Activated naive CD4-positive, alpha-beta T cell treated with anti-CD3 and anti-CD28 coated beads, Interleukin-2, amount 10 ng/mL, durations not matched to agents 7 days and 5 days (primary cell): Measurements from ENCODE around the gene IRF1.
"Not testable (repeated sequence)": the region's sequence is repeated elsewhere in the genome, so short reads cannot be mapped to it uniquely, and the experiment has no call there.

Experiments
- CTCF ChIA-PET: fragments of 350-600 bp; sonication (Branson Sonifier 250); formaldehyde crosslinking; loops from one replicate; lab custom pipeline; 2021; ENCODE audit warnings: antibody characterized with exemption; lab: Charles Lee
- DNase-seq: peaks from one replicate; pipeline ENCODE4 v3.0.0-alpha.2; 2020
- H3K27ac Mint-ChIP-seq: one replicate; pipeline ENCODE4 v1.8.0; 2021; ENCODE audit warnings: mild to moderate bottlenecking, moderate library complexity, mixed read lengths
- H3K27me3 Mint-ChIP-seq: one replicate; pipeline ENCODE4 v1.8.0; 2021; ENCODE audit warnings: mild to moderate bottlenecking, mixed read lengths
- H3K36me3 Mint-ChIP-seq: one replicate; pipeline ENCODE4 v1.8.0; 2021; ENCODE audit warnings: mixed read lengths
- H3K4me1 Mint-ChIP-seq: one replicate; pipeline ENCODE4 v1.8.0; 2021; ENCODE audit warnings: mixed read lengths
- H3K4me3 Mint-ChIP-seq: one replicate; pipeline ENCODE4 v1.8.0; 2021; ENCODE audit warnings: mild to moderate bottlenecking, moderate library complexity, mixed read lengths
- H3K9me3 Mint-ChIP-seq: one replicate; pipeline ENCODE4 v1.8.0; 2021; ENCODE audit warnings: mixed read lengths

IRF1 gene

GRCh38 chr5:132487841-132488555 is 2.6 kb downstream of the IRF1 start:
- Mint-ChIP-seq H3K27ac (peak overlapping the region; percentile 95), H3K36me3 (peaks cover 73% of the 10 kb centered on the region), H3K9me3 (no peaks in the 10 kb centered on the region), H3K27me3 (no peaks in the 10 kb centered on the region), H3K4me1 (peaks cover 69% of the 10 kb centered on the region), H3K4me3 (peak overlapping the region; percentile 99)
- CTCF ChIA-PET = interaction anchor here (1.2 to 4.9 kb wide), 10 partner anchors 7 to 100 kb away, joined by 3 to 31 read pairs (median 6); no protein-coding TSS in a partner anchor
- peak; percentile 31 for DNase-seq

DNA sequence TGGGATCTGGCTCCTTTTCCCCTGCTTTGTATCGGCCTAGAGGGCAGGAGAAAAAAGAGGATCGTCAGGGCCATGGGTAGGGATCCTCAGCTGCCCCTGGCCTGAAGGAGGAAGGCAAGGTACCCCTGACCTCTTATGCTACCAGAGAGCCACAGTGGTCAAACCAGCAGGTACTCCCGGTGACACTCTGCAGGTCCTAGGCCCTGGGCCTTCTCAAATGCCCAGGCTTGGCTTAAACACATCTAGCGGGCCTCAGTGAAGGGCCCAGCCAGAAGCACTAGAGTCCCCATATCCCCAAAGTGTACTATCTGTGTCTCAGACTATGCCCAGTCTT is 3.5 kb downstream of the IRF1 start:
- Mint-ChIP-seq H3K36me3 (peaks cover 75% of the 10 kb centered on the region), H3K27me3 (no peaks in the 10 kb centered on the region), H3K9me3 (no peaks in the 10 kb centered on the region), H3K4me3 (peak overlapping the region; percentile 99), H3K4me1 (peaks cover 64% of the 10 kb centered on the region), H3K27ac (peak overlapping the region; percentile 95)
- CTCF ChIA-PET = interaction anchor here (1.3 to 2.9 kb wide), 4 partner anchors 12 to 67 kb away, joined by 3 to 10 read pairs (median 6); no protein-coding TSS in a partner anchor
- DNase-seq = no peak

DNA sequence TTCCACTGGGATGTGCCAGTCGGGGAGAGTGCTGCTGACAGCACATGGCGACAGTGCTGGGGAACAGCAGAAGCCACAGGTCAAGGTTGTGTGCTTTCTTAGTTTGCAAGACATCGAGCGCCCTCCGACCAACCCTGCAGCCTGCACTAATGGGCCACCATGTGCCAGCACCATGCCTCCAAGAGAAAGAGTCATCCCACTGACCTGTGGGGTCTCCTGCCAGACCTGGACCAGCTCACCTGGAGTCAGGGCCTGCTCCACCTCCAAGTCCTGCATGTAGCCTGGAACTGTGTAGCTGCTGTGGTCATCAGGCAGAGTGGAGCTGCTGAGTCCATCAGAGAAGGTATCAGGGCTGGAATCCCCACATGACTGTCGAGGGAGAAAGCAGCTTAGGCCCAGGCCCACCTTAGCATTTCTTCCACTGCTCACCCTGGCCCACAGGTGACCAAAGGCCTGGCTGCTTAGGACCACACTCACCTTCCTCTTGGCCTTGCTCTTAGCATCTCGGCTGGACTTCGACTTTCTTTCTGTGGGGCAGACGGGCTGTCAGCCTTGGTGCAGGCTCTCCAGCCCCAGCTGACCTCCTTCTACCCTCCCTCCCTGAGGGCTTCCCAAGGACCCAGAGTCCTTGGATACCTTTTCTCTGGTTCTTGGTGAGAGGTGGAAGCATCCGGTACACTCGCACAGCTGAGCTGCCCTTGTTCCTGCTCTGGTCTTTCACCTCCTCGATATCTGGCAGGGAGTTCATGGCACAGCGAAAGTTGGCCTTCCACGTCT is 4.1 kb downstream of the IRF1 start:
- Mint-ChIP-seq H3K36me3 (peaks cover 73% of the 10 kb centered on the region), H3K4me1 (peaks cover 64% of the 10 kb centered on the region), H3K27me3 (no peaks in the 10 kb centered on the region), H3K9me3 (no peaks in the 10 kb centered on the region), H3K27ac (peak overlapping the region; percentile 95), H3K4me3 (peak overlapping the region; percentile 99)
- DNase-seq = no peak
- CTCF ChIA-PET = interaction anchor here (1.4 to 2.9 kb wide), 3 partner anchors 22 to 66 kb away, joined by 3 to 10 read pairs (median 8); no protein-coding TSS in a partner anchor

DNA sequence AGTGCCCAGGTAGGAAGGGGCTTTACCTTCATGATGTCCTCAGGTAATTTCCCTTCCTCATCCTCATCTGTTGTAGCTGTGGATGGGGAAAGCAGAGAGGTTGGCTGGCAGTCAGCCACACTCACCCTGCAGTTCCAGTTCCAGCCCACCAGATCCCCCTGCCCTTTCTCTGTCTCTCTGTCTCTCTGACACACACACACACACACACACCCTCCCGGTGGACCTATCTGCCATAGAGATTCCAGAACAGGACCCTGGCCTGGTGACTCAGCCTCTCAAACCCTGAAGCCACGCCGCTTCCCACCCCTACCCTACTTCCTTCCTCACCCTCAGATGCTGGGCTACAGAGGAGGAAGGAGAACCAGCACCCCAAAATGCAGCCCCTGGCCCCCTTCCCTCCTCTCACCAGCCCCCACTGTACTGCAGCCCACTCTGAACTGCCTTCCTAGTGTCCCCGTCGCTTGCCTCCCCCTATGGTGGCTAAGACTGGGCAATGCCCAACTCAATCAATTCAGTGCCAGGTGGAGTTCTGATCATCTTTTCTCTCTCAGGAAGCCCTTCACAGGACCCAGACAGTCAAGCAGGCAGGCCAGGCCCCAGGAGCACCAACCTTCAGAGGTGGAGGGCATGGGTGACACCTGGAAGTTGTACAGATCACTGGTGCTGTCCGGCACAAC is 4.8 kb downstream of the IRF1 start:
- H3K27me3 Mint-ChIP-seq = no peaks in the 10 kb centered on the region
- DNase-seq = peak; percentile 35
- peaks cover 67% of the 10 kb centered on the region for H3K4me1 Mint-ChIP-seq
- no peaks in the 10 kb centered on the region for H3K9me3 Mint-ChIP-seq
- H3K36me3 Mint-ChIP-seq = peaks cover 73% of the 10 kb centered on the region
- H3K4me3 Mint-ChIP-seq = peak overlapping the region; percentile 99
- CTCF ChIA-PET = interaction anchor here (0.5 to 2.9 kb wide), 2 partner anchors 65 to 305 kb away, joined by 3 to 10 read pairs; no protein-coding TSS in a partner anchor
- peak overlapping the region; percentile 95 for H3K27ac Mint-ChIP-seq

DNA sequence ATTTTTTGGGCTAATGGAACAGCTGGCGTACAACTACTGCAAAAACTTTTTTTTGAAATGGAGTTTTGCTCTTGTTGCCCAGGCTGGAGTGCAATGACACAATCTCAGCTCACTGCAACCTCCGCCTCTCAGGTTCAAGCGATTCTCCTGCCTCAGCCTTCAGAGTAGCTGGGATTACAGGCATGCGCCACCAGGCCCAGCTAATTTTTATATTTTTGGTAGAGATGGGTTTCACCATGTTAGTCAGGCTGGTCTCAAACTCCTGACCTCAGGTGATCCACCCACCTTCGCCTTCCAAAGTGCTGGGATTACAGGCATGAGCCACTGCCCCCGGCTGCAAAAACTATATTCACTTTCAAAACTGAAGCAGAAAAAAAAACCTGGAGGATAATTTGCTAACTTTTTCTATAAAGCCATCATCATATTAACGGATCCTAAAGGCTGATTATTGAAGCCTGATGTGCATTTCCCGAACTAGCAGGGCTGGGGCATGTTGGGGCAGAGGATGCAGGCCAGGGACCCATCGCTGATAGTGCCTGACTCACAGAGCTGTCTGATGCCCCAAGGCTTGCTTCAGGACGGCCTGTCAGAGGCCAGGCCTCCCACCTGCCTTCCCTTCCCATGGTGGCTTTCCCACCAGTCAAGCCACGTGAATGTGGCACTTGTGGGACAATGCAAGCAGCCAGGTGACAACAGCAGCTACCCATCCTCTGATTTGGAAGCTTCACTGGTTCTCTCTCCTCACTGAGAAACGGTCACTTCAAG is 5.5 kb downstream of the IRF1 start:
- peaks cover 69% of the 10 kb centered on the region for H3K4me1 Mint-ChIP-seq
- not testable (repeated sequence) for H3K9me3 Mint-ChIP-seq, H3K27me3 Mint-ChIP-seq, DNase-seq
- peak overlapping the region; percentile 95 for H3K27ac Mint-ChIP-seq
- H3K4me3 Mint-ChIP-seq = peak overlapping the region; percentile 99
- CTCF ChIA-PET = interaction anchor here (0.5 to 0.8 kb wide), 2 partner anchors 12 to 305 kb away, joined by 3 read pairs; no protein-coding TSS in a partner anchor
- H3K36me3 Mint-ChIP-seq = peaks cover 73% of the 10 kb centered on the region

DNA sequence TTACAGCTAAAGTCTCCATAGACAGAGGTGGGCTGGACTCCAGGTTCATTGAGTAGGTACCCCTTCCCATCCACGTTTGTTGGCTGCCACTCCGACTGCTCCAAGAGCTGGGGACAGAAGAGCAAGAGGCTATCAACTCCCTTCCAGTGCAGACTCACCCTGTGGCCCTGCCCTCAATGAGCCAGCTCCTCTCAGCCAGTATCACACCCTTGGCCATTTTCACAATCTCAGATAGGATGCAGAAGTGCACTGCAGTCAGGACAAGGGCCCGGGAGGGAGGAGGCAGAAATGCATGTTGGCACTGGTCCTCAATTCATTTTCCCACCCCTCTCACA is 6.2 kb downstream of the IRF1 start:
- CTCF ChIA-PET = interaction anchor here (0.8 to 0.9 kb wide), 2 partner anchors 11 to 17 kb away, joined by 3 read pairs; no protein-coding TSS in a partner anchor
- Mint-ChIP-seq H3K4me1 (peaks cover 75% of the 10 kb centered on the region), H3K36me3 (peaks cover 68% of the 10 kb centered on the region), H3K4me3 (peak overlapping the region; percentile 26), H3K9me3 (no peaks in the 10 kb centered on the region), H3K27me3 (no peaks in the 10 kb centered on the region), H3K27ac (peak overlapping the region; percentile 69)
- no peak for DNase-seq

GRCh38 chr5:132483661-132484390 is 6.7 kb downstream of the IRF1 start:
- DNase-seq = no peak
- peaks cover 62% of the 10 kb centered on the region for H3K36me3 Mint-ChIP-seq
- H3K9me3 Mint-ChIP-seq = no peaks in the 10 kb centered on the region
- H3K4me1 Mint-ChIP-seq = peaks cover 80% of the 10 kb centered on the region
- H3K4me3 Mint-ChIP-seq = peak overlapping the region; percentile 26
- peak overlapping the region; percentile 69 for H3K27ac Mint-ChIP-seq
- H3K27me3 Mint-ChIP-seq = no peaks in the 10 kb centered on the region
- CTCF ChIA-PET = interaction anchor here (0.9 kb wide), 1 partner anchor 17 kb away, joined by 3 read pairs; no protein-coding TSS in a partner anchor

DNA sequence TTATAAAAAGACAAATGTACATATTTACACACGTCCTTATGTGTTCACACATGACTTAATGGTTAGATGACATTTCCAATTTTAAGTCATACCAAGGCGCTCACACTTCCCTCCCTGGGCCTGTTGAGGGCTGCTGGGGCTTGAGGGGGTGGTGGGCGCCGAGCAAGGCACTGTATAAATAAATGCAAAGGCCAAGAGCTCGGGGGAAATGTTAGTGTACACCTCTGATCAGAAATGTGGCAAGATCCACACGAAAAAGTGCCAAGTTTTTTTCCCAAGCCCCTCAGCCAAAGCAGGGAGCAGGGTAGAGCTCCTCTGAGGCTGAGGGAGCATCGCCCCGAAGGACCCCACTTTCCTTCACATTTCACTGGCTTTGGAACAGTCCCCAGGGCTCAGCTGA is 7.5 kb downstream of the IRF1 start:
- CTCF ChIA-PET = no interaction called here
- H3K4me3 Mint-ChIP-seq = no peak overlapping the region
- H3K27me3 Mint-ChIP-seq = peaks cover 4% of the 10 kb centered on the region
- H3K27ac Mint-ChIP-seq = peak overlapping the region; percentile 77
- H3K4me1 Mint-ChIP-seq = peaks cover 86% of the 10 kb centered on the region
- H3K9me3 Mint-ChIP-seq = no peaks in the 10 kb centered on the region
- peaks cover 57% of the 10 kb centered on the region for H3K36me3 Mint-ChIP-seq
- no peak for DNase-seq

GRCh38 chr5:132481596-132482211 is 8.9 kb downstream of the IRF1 start:
- DNase-seq = peak; percentile 30
- peaks cover 4% of the 10 kb centered on the region for H3K27me3 Mint-ChIP-seq
- H3K4me1 Mint-ChIP-seq = peaks cover 86% of the 10 kb centered on the region
- H3K36me3 Mint-ChIP-seq = peaks cover 50% of the 10 kb centered on the region
- no peak overlapping the region for H3K4me3 Mint-ChIP-seq
- H3K9me3 Mint-ChIP-seq = no peaks in the 10 kb centered on the region
- H3K27ac Mint-ChIP-seq = peak overlapping the region; percentile 78
- CTCF ChIA-PET = interaction anchor here (0.9 to 4.0 kb wide), 5 partner anchors 7 to 61 kb away, joined by 3 to 23 read pairs (median 6); partner anchors contain the start of gene IRF1

DNA sequence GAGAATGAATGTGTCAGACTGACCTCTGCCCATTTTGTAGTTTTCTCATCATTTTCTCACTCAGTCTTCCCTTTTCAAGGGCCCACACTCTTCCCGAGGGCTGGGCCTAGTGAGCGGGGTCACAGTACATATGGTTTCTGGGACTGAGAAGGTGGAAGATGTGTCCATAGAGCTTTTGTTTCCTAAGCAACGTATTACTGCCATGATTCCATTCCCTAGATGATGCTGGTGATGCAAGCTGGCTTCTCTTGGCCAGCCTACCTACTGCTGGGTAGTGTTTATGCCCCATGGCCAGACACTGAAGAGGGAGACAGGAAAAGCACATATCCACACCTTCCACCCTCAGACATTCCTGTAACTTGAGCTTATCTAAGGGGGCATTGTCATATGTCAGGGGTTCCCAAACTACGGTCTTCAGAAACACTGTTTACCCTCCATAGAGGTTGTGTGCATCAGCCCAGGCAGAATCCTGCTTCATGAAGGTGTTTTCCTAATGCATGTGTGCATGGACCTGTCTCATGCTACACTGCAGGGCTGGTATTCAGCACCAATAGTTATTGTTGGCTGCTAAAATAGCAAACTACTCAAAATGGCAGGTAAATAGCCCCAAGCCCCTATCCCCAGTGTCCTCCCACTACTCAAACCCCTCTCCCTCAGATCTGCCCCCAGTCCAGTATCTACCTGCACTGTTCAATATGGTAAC is 9.5 kb downstream of the IRF1 start:
- Mint-ChIP-seq H3K4me1 (peaks cover 83% of the 10 kb centered on the region), H3K36me3 (peaks cover 46% of the 10 kb centered on the region), H3K9me3 (no peaks in the 10 kb centered on the region), H3K27ac (peak overlapping the region; percentile 78), H3K27me3 (peaks cover 4% of the 10 kb centered on the region), H3K4me3 (no peak overlapping the region)
- CTCF ChIA-PET = interaction anchor here (0.8 to 5.4 kb wide), 9 partner anchors 8 to 95 kb away, joined by 3 to 31 read pairs (median 6); partner anchors contain the start of gene IRF1
- peak; percentile 26 for DNase-seq

DNA sequence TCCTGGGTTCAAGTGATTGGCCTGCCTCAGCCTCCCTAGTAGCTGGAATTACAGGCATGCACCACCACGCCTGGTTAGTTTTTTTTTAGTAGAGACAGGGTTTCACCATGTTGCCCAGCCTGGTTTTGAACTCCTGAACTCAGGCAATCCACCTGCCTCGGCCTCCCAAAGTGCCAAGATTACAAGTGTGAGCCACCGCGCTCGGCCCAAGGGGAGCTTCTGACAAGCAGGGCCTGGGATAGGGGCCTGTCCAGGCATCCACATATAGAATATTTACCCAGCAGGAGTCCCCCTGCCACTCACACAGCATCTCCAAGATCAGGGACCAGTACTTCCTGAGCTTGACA is 10.1 kb downstream of the IRF1 start:
- Mint-ChIP-seq H3K27me3 (peaks cover 4% of the 10 kb centered on the region), H3K27ac (peak overlapping the region; percentile 78), H3K4me3 (no peak overlapping the region), H3K36me3 (peaks cover 43% of the 10 kb centered on the region), H3K9me3 (no peaks in the 10 kb centered on the region), H3K4me1 (peaks cover 83% of the 10 kb centered on the region)
- CTCF ChIA-PET = interaction anchor here (0.8 to 5.4 kb wide), 10 partner anchors 9 to 94 kb away, joined by 3 to 31 read pairs (median 6); partner anchors contain the start of gene IRF1
- peak; percentile 24 for DNase-seq

DNA sequence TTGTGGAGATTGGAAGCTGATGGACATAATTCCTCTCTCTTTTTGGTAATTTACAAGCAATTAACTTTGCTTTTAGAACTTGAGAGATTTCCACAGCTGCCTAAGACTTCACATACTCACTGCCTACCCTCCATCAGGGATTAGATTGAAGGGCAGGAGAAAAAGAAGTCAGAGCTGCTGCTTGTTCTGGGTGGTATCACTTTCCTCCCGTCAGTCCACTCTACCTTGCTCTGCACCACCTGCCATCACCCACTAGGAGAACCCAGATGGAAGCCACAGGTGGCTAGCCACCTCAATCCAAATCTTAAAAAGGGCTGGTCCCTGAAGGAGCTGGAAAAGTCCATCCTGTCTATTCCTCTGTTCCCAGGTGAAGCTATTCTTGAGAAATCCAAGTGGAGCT is 10.5 kb downstream of the IRF1 start:
- DNase-seq = peak; percentile 45
- Mint-ChIP-seq H3K4me1 (peaks cover 83% of the 10 kb centered on the region), H3K36me3 (peaks cover 38% of the 10 kb centered on the region), H3K27me3 (peaks cover 4% of the 10 kb centered on the region), H3K4me3 (no peak overlapping the region), H3K27ac (peak overlapping the region; percentile 78), H3K9me3 (no peaks in the 10 kb centered on the region)
- CTCF ChIA-PET = interaction anchor here (0.8 to 5.4 kb wide), 7 partner anchors 9 to 94 kb away, joined by 3 to 31 read pairs (median 7); partner anchors contain the start of gene IRF1
